HG03095 (cell line): ENCODE results near the gene SYNGR4.

Experiments used
- ATAC-seq: cut with Tn5 transposase; IDR thresholded peaks from one replicate; pipeline ENCODE4 v1.9.1; 2021; ENCODE audit warnings: moderate library complexity; ENCODE audit not compliant: unreplicated experiment

The SYNGR4 gene

DNA sequence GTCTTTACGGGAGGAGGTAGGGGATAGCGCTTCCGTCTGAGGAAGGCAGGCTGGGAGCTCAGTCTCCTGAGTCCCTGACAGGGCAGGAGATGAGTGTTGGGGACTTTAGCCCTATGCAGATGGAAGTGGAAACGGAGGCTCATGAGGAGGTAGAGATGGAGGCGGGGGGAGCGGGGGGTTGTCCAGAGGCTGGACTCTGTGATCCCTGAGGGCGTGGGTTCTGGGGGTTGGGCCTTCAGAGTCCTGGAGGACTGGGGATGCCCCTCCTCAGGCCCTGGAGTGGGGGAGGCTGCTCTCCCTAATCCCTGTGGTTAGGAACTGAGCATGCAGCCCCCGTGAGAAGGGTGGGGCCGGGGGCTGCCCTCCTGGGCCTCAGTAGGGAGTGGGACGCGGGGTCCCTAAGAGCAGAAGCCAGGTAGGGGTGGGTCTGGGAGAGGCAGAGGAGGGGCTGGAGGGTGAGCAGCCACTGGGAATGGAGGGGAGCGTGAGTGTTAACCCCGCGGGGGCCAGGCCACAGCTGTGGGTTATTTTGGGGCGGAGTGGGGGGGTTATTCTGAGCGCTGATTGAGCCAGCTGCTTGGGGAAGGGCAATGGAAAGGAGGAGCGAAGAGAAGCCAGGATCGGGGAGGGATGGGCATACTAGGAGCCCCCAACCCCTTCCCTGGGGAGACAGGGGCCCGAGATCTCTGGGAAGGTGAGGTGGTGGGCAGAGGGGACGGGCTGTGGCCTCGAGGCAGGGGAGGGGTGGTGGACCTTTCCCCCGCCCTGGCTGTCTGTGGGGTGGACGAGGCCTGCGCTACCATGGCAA is 32.1 kb downstream of the SYNGR4 start:
- no peak for ATAC-seq

DNA sequence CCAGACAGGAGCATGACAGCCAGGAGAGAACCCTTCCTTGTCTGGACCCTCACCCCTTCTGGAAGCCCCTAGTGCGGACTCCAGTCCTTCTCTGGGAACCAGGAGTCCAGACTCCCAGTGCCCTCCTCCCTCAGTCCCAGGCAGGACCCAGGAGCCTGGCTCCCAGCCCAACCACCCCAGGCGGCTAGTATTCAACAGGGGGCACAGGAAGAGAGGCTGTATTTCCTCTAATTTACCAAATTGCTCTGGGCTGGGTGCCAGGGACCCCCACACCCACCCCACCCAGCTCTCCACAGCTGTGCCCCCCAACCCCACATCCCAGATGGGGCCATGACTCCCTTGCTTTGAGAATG is 32.6 kb downstream of the SYNGR4 start:
- ATAC-seq = no peak

DNA sequence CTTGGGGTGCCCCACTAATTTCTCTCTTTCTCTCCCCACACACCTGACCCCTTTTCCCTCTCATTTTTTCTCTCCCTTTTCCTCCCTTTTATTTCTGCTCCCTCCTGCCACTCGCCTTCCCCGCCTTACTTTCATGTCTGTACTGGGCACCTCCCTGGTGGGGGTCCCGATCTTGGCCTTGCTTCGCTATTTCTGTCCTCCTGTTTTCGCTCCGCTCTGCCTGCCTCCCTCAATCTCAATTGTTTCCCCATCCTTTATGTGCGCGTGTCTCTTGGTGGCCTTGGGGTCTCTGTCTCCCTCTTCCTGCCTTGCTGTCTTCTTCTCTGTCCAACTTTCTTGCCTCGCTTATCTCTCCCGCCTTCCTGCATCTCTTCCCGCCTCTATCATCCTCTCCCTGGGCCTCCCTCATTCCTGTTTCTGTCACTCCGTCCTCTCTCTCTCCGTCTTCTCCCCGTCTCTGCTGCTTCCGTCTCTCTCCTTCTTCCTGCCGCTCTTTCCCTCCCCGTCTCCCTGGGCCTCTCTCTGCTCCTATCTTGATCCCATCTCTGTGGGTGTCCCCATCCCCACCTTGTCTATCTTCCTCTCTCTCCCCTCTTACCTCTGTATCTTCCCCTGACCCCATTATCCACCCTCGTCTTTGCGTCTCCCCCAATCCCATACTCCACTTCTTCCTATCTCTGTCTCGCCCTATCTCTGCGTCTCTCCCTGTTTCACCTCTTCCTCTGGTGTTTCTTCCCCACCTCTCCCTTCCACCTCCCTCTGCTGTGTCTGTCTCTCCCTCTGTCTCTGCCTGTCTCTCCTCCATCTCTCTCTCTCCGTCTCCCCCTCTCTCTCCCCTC is 33.3 kb downstream of the SYNGR4 start:
- ATAC-seq = no peak

DNA sequence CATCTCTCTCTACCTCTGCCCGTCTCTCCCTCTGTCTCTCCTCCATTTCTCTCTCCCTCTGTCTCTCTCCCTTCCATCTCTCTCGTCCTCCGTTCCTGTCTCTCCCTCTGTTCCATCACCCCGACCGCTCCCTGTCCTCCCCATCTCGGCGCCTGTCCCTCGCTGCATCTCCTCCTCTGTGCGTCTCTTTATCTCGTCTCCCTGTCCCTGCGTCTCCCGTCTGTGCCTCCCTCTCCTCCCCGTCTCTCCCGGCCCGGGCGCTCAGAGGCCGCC is 33.9 kb downstream of the SYNGR4 start:
- no peak for ATAC-seq

DNA sequence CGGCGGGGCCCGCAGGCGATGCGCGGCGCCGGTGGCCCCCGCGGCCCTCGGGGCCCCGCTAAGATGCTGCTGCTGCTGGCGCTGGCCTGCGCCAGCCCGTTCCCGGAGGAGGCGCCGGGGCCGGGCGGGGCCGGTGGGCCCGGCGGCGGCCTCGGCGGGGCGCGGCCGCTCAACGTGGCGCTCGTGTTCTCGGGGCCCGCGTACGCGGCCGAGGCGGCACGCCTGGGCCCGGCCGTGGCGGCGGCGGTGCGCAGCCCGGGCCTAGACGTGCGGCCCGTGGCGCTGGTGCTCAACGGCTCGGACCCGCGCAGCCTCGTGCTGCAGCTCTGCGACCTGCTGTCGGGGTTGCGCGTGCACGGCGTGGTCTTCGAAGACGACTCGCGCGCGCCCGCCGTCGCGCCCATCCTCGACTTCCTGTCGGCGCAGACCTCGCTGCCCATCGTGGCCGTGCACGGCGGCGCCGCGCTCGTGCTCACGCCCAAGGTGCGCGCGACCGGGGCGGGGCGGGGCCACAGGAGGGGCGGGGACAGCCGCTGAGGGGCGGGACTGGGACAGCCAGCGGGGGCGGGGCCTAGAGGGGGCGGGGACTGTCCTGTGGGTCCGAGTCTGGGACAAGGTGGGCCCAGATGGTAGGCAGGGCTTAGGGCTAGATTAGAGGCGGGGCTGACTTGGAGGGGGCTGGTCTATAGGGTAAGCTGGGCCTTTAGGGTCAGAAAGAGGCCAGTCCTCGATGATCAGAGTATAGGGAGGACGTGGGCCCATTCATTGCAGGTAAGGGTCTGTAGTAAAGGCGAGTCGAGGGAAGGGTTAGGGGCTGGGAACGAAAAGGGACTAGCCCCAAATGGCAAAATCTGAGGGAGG is 34.4 kb downstream of the SYNGR4 start:
- ATAC-seq = no peak

DNA sequence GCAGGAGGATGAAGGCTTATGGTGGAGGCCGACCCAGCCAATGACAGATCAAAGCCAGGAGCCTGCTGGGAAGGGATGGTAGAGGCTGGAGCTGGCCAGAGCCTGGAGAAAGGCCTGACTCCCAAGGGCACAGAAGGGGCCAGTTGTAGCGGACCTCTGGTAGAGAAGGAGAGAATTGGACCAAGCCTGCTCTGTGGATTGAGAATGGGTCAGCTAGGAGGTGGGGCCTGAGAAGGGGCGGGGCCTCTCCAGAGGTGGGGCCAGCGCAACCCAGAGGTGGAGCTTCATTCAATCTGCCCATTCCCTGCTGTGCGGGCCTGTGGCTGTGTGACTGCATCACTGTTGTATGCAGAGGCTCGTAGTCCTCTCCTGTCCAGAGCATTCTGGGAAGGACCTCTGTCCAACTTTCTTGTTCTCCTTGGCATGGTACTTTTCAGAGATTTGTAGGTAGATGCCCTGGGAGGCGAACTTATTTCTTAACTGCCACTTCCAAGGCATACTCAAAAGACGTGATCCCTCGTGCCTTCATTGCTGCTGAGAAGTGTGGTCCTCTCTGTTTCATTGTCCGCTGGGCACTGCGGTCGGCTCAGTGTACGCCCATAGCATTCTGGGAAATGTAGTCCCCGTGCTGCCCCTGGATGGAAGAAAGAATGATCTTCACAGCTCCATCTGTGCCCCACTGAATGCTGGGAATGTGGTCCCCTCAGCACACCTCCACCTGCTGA is 36.0 kb downstream of the SYNGR4 start:
- no peak for ATAC-seq

DNA sequence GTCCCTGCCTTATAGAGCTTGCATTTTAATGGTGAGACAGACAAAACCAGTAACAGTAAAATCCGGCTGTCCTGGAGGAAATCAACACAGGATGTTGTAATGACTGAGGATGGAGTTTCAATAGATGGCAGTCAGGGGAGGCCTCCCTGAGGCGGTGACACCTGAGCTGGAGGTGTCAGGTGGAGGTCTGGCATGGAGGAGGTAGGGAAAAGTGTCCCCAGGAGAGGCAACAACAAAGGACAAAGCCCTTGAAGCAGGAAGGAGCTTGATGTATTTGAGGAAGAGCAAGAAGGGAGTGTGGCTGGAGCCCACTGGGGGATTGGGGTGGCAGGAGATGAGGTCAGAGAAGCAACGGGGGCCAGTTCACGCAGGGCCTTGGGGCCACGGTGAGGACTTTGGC is 37.1 kb downstream of the SYNGR4 start:
- ATAC-seq = no peak

DNA sequence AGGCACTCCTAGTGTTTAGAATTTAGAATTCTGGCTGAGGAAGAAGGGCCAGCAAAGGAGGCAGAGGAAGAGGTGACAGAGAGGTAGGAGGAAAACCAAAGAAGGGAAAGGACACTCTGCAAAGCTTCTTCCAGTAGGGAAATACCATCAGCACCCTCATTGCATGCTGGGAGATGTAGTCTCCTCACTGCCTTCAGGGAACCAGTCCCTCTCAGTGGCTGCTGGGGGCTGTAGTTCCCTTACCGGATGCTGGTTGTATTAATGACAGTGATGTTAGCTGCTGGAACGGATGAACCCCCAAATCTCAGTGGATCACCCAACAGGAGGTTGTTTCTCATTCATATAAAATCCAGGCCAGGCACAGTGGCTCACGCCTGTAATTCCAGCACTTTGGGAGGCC is 39.4 kb downstream of the SYNGR4 start:
- peak; percentile 53 for ATAC-seq

DNA sequence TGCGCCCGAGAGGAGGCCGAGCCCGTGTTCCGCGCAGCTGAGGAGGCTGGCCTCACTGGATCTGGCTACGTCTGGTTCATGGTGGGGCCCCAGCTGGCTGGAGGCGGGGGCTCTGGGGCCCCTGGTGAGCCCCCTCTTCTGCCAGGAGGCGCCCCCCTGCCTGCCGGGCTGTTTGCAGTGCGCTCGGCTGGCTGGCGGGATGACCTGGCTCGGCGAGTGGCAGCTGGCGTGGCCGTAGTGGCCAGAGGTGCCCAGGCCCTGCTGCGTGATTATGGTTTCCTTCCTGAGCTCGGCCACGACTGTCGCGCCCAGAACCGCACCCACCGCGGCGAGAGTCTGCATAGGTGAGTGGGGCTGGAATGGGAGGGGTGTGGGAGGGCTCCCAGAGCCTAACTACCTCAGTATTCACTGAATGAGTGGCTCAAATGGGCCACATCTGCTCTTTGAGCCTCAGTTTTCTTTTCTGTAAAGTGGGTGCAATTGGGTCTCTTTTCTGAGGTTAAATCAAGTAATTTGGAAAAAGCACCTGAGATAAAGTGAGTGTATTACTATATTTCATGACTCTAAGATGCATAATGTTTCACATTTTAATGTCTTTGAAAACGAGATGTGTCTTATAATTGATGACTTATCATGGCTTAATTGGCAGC is 41.0 kb downstream of the SYNGR4 start:
- ATAC-seq = no peak

DNA sequence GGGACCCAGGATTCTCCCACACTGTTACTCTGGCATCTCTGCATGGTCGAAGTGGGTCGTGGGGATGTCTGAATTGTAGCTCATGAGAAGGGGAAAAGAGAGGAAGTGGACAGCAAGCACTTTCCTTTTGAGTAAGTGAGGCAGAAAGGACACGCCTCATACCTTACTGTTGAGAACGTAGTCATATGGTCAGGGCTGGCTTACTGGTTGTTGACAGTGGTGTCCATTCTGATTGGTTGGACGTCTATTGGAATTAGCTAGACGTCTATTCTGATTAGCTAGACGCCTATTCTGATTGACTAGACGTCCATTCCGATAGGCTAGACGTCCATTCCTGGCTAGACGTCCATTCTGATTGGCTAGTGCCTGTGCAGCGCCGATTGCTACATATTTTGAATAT is 41.7 kb downstream of the SYNGR4 start:
- no peak for ATAC-seq

DNA sequence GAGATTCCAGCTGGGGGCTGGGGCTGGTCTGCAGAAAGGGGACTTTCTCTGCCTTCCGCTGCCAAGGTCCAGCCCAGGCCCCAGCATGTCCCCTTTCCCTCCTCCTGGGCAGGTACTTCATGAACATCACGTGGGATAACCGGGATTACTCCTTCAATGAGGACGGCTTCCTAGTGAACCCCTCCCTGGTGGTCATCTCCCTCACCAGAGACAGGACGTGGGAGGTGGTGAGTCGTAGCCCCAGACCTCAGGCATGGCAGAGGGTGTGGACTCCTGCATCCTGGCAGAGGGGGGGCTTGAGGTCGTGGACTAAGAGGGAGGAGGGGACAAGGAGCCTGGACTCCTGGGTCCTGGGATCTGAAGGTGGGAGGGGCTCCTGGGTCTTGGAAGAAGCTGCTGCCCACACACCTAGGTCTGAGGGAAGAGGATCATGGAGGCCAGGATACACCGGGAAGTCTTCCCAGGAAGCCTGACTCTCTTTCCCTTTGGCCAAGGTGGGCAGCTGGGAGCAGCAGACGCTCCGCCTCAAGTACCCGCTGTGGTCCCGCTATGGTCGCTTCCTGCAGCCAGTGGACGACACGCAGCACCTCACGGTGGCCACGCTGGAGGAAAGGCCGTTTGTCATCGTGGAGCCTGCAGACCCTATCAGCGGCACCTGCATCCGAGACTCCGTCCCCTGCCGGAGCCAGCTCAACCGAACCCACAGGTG is 49.9 kb downstream of the SYNGR4 start:
- ATAC-seq = no peak

DNA sequence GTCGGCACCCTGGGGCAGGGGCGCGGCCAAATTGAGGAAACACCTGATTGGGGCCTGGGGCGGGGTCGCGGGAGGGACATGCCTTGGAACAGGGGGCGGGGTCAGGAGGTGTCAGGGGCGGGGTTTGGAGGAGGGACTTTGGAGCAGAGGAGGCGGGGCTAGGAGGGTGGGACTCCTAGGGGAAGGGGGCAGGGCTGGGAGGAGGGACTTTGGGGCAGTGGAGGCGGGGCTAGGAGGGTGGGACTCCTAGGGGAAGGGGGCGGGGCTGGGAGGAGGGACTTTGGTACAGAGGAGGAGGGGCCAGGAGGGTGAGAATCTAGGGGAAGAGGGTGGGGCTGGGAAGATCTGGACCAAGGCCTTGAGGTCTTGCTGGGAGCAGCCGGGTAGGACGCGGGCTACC is 51.2 kb downstream of the SYNGR4 start:
- no peak for ATAC-seq

DNA sequence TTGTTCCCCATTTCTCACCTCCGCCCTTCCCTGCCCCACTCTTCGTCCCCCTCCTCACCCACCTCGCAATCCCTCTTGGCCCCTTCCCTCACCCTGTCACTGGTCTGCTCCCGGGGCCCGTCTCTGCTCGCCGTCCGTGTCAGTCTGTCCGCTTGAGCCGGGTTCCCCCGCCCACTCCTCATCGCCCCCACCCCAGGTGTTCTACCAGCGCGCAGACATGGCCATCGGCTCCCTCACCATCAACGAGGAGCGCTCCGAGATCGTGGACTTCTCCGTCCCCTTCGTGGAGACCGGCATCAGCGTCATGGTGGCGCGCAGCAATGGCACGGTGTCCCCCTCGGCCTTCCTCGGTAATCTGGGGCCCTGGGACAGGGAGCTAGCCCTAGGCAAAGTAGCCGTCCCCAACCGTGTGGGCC is 51.6 kb downstream of the SYNGR4 start:
- no peak for ATAC-seq

DNA sequence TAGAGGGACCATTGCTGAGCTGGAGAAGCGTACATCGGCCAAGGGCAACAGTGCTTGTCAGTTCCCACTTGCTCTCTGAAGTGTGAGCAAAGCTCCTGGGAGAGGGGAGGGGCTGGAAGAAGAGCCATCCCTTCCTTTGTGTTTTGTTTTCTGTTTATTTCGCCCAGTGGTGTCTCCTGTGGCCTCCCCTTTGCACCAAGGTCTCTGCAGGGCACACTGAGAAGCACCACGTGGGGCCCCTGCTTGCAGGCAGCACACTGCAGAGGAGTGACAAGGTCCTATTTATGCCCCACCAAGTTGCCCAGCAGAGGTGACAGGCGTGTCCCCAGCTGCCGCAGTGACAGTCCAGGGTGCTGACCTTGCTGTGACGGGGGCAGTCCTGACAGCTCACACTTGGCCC is 53.3 kb downstream of the SYNGR4 start:
- ATAC-seq = no peak

DNA sequence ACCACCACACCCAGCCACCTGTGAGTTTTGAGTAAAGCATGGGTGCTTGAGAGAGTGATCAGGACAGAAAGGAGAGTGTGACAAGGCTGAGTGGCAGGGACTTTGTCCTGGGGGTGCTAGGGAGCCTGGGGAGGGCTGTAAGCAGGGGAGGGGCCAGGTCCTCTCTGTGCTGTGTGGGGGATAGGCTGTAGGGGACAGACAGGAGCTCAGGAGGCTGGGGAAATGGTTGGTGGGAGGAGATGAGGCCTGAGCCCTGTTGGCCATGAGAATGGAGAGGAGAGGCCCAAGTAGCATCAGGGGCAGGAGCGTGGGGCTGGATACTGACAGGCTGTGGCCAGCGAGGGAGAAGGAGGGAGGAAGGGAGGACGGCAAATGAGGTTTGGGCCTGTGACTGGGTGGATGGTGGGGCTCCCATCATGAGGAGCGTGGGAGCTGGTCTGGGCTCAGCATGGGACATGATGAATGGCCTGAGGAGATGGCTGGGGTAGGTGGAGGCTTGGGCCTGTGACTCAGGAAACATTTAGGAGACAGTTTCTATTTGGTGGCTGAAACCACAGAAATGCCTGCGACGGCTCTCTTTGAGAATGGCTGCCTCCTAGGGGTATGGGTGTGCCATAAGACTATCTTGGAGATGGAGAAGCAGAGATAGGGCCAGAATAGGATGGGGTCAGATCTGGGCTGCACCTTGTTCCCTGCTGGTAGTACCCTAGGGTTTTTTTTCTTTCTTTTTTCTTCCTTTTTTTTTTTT is 54.3 kb downstream of the SYNGR4 start:
- no peak for ATAC-seq

DNA sequence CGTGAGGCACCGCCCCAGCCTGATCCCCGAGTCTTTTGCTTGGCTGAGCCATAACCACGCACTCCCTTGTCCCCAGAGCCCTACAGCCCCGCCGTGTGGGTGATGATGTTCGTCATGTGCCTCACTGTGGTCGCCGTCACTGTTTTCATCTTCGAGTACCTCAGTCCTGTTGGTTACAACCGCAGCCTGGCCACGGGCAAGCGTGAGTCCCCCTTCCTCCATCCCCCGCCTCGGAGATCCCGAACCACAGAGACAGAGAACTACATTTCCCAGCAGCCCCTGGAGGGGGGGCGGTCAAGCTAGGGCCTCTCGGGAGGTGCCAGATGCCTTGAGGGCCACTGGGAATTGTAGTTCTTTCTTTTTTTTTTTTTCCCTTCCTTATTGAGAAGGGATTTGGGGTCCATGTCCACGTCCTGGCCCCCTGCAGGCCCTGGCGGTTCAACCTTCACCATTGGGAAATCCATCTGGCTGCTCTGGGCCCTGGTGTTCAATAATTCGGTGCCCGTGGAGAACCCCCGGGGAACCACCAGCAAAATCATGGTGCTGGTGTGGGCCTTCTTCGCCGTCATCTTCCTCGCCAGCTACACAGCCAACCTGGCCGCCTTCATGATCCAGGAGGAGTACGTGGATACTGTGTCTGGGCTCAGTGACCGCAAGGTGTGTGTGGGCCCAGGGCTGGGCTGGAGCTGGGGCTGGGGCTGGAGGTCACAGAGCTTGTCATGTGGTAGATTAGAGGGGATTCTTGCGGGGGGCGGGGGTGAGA is 55.2 kb downstream of the SYNGR4 start:
- ATAC-seq = no peak

DNA sequence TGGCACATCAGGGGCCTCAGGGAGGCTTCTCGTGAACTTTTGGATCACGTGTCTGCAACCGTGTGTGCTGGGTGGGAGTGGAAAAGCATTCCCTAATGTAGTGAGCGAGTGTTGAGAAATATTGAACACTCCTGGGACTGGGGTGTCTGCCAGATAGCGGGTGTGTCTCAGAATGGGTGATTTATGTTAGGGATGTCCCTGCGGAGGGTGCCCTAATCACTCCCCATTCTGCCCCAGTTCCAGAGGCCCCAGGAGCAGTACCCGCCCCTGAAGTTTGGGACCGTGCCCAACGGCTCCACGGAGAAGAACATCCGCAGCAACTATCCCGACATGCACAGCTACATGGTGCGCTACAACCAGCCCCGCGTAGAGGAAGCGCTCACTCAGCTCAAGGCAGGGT is 57.4 kb downstream of the SYNGR4 start:
- ATAC-seq = no peak

DNA sequence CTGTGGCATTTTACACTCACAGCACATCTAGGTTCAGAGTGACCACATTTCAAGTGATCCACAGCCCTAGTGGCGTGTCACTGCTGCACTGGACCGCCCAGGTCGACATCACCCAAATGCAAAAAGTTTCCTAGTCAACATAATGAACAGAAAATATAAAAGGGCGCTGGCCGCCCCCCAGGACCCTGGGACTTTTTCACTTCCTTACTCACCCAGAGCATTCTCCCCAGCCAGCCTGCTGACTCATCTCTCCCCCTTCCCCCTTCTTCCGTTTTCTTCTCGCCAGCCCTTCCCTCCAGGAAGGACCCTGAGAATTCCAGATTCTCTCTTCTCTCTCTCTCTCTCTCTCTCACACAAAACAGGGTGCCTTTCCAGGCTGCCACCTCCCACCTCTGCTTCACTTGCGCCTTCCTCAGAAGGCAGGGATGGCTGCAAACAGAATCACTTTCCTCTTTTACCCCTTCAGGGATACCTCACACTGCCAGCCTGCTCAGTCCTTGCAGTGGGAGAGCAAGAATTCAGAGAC is 60.6 kb downstream of the SYNGR4 start:
- ATAC-seq = no peak
